Breast epithelium (tissue), 3 donors: Measurements from ENCODE around the gene MORN1.
"Not testable (repeated sequence)": the region's sequence is repeated elsewhere in the genome, so short reads cannot be mapped to it uniquely, and the experiment has no call there.

Source experiments
- POLR2A ChIP-seq: fragments of 450-650 bp; IDR thresholded peaks from one replicate; pipeline ENCODE4 v1.6.1; 2016; ENCODE audit warnings: antibody characterized with exemption, mild to moderate bottlenecking, moderate library complexity
- POLR2AphosphoS5 ChIP-seq, 3 donors: sonication (generic); formaldehyde crosslinking; IDR thresholded peaks; one replicate each; pipeline ENCODE4 v1.6.1; 2017; ENCODE audit warnings: antibody characterized with exemption in 3 of 3
- TF ChIP-seq, protein P1 (sequence below), 3 donors: fragments of 450-650 bp; IDR thresholded peaks; one replicate each; pipeline ENCODE4 v1.5.1; 2016 to 2017; ENCODE audit warnings: antibody characterized with exemption in 3 of 3, mild to moderate bottlenecking in 3 of 3, moderate library complexity in 3 of 3

- TF ChIP-seq, protein P1, sequence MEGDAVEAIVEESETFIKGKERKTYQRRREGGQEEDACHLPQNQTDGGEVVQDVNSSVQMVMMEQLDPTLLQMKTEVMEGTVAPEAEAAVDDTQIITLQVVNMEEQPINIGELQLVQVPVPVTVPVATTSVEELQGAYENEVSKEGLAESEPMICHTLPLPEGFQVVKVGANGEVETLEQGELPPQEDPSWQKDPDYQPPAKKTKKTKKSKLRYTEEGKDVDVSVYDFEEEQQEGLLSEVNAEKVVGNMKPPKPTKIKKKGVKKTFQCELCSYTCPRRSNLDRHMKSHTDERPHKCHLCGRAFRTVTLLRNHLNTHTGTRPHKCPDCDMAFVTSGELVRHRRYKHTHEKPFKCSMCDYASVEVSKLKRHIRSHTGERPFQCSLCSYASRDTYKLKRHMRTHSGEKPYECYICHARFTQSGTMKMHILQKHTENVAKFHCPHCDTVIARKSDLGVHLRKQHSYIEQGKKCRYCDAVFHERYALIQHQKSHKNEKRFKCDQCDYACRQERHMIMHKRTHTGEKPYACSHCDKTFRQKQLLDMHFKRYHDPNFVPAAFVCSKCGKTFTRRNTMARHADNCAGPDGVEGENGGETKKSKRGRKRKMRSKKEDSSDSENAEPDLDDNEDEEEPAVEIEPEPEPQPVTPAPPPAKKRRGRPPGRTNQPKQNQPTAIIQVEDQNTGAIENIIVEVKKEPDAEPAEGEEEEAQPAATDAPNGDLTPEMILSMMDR (IDR thresholded peaks at IDR 0.05), result not testable (repeated sequence)
- not testable (repeated sequence) for TF ChIP-seq POLR2A; POLR2AphosphoS5 (IDR thresholded peaks at IDR 0.05)
Observed at GRCh38 chr1:2296211-2296610, 95.1 kb downstream of the MORN1 start.
